Fibroblast of mammary gland (primary cell): Measurements from ENCODE around the gene C15orf40.

Experiments used
- DNase-seq: peaks from one replicate; pipeline ENCODE4 v3.0.0-alpha.2; 2010; ENCODE audit warnings: low read depth
- H3K4me3 ChIP-seq: 2 replicates; pipeline ENCODE4 v1.5.1; 2011; ENCODE audit warnings: low read depth, mild to moderate bottlenecking, low read length, moderate library complexity; ENCODE audit not compliant: control insufficient read depth
- TF ChIP-seq, protein P1 (sequence below): conservative IDR thresholded peaks from 2 replicates; pipeline ENCODE4 v1.5.1; 2011; ENCODE audit warnings: low read depth, low read length, inconsistent platforms; ENCODE audit not compliant: control insufficient read depth, insufficient read depth

Gene C15orf40

DNA sequence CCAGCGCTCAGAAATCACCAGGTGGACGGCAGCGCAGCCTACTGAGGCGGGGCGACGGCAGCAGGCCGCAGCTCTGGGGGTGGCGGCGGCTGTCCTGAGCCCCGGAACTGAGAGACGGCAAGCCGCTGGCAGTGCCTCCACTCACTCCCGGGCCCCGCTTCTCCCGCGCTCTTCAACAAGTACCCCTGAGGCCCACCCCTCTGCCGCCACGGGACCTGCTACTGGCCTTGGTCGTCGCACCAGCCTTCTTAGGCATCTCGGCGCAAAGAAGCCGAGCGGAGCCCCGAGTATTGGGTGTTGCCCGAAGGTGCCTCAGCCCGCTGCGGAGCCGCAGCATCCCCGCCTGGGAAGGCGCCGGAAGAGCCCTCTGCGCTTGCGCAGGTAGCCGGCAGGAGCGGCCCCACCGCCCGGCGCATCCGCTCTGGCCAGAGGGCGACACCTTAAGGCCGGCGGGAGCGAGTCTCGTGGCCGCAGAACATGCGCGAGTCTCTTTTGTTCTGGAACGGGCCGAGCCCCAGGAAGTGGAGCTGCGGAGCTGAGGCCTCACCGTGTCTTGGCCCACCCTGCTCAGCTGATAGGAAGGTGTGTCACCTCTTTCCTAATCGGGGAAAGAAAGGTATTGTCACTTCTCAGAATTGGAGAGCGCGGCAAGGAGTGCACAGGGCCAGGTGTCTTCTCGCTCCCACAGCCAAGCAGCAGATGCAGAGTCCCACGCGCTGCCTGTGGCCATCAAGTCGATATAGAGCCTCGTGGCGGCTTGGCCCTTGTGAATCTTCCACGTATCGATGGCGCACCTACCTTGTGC lies at the start of gene C15orf40:
Gene C15orf40 (minus strand): TSS at position 369 of the 805 bp plus-strand sequence. CDS start 32 bp downstream, at position 337.
- TF ChIP-seq, protein P1, sequence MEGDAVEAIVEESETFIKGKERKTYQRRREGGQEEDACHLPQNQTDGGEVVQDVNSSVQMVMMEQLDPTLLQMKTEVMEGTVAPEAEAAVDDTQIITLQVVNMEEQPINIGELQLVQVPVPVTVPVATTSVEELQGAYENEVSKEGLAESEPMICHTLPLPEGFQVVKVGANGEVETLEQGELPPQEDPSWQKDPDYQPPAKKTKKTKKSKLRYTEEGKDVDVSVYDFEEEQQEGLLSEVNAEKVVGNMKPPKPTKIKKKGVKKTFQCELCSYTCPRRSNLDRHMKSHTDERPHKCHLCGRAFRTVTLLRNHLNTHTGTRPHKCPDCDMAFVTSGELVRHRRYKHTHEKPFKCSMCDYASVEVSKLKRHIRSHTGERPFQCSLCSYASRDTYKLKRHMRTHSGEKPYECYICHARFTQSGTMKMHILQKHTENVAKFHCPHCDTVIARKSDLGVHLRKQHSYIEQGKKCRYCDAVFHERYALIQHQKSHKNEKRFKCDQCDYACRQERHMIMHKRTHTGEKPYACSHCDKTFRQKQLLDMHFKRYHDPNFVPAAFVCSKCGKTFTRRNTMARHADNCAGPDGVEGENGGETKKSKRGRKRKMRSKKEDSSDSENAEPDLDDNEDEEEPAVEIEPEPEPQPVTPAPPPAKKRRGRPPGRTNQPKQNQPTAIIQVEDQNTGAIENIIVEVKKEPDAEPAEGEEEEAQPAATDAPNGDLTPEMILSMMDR, result peak; percentile 42
- peak within 1 kb of the TSS; percentile 92 for H3K4me3 ChIP-seq
- peak; percentile 87 for DNase-seq

DNA sequence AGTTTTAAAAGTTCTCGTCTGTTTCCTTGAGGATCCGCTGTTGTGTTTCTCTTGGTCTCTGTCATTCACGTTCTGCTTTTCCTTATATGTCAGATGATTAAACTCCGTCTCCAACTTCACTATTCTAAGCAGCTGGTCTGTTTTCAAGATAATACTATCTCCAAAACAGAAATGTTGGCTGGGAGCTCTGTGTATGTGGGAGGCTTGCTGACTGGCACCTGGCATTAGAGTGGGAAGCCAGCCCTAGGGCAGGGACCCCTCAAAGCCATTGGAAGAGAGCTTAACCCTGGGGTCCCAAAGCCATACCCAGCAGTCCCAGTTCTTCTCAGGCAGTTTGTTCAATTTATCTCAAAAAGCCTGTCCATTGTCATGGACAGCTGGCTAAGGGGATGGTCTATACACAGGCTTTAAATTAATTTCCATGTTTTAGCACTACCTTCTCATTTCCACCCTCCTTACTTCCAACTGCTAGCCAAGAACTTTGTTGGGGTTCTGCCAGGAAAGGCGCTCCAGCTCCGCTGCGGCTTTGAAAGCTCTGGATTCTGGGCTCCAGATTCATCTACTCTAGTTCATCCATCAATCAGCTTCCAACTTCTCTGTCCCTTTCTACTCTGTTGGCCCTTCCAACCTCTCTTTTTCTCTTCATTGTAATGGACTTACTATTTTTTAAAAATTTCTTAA lies 46.4 kb upstream of the C15orf40 start:
- DNase-seq, result peak; percentile 33
- TF ChIP-seq, protein P1, result no peak
- H3K4me3 ChIP-seq, result no peak overlapping the region

DNA sequence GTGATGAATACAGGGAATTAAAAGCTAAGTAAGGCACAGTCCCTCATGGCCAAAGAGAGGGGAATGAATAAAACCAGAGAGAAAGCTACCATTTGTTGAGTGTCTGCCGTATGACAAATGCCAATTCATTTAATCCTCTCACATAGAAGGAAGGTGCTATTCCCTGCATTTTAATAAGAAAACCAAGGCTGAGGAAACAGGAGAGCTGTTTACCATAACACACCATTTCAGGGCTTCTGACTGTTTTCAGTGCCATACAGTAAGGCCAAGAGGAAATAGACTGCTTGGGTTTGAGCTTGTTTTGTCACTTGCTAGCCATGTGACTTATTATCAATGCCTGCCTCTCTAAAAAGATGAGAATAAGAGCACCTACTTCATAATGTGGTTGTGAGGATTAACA lies 45.6 kb upstream of the C15orf40 start:
- no peak overlapping the region for H3K4me3 ChIP-seq
- no peak for DNase-seq
- TF ChIP-seq, protein P1, result no peak

DNA sequence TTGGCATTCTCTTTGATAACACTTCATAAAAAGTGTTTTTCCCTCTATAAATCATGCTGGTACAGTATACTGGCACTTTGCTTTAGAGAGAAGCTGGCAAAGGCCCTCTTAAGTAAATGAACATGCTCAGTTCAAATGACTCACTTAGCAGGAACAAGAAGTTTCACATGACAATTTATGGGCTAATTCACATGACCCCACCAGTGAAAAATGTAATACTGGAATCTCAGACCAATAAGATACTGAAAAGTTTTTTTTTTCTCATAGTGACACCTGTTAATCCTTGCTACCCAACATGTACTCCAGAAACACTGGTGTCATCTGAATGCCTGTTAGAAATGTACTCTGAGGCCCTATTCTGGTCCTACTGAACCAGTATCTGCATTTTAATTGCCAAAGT lies 41.7 kb upstream of the C15orf40 start:
- H3K4me3 ChIP-seq, result no peak overlapping the region
- DNase-seq, result peak; percentile 84
- TF ChIP-seq, protein P1, result no peak

DNA sequence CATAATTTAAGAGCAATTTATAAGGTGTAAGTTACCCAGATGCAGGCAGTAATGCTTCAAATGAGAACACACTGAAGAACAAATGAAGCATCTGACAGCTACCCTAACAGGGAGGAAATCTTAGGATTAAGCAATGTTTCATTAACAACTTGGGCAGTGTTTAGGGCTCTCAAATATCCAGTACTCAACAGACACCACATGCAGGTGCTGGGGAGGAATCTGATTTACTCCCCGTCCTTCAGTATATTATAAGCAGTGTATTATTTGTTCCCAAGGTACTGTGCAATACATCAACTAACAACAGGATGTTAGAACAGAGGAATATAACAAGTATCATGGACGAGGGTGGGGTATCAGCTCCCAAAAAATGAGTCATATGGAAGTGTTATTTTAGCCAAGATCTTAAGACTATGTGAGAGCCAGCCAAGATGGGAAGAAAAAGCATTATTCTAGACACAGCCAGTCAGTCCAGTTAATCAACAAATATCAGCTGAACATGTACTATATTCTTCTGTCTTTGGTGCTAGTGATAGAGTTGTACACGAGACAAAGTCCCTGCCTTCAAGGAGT lies 35.2 kb upstream of the C15orf40 start:
- H3K4me3 ChIP-seq, result no peak overlapping the region
- DNase-seq, result peak; percentile 84
- TF ChIP-seq, protein P1, result no peak

DNA sequence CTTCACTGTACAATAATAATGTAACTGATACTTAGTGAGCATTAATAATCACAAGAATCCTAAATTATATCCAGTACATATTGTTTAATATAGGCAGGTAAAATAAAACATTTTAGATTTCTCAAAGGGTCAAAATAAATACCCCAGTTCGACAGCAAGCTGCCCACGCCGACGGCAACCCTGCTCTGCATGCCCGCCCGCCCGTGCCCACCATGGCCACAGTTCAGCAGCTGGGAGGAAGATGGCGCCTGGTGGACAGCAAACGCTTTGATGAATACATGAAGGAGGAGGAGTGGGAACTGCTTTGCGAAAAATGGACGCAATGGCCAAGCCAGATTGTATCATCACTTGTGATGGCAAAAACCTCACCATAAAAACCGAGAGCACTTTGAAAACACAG lies 32.7 kb upstream of the C15orf40 start:
- DNase-seq, result no peak
- TF ChIP-seq, protein P1, result no peak
- no peak overlapping the region for H3K4me3 ChIP-seq
